ENCODE measurements around the gene CDK5RAP2.

DNA sequence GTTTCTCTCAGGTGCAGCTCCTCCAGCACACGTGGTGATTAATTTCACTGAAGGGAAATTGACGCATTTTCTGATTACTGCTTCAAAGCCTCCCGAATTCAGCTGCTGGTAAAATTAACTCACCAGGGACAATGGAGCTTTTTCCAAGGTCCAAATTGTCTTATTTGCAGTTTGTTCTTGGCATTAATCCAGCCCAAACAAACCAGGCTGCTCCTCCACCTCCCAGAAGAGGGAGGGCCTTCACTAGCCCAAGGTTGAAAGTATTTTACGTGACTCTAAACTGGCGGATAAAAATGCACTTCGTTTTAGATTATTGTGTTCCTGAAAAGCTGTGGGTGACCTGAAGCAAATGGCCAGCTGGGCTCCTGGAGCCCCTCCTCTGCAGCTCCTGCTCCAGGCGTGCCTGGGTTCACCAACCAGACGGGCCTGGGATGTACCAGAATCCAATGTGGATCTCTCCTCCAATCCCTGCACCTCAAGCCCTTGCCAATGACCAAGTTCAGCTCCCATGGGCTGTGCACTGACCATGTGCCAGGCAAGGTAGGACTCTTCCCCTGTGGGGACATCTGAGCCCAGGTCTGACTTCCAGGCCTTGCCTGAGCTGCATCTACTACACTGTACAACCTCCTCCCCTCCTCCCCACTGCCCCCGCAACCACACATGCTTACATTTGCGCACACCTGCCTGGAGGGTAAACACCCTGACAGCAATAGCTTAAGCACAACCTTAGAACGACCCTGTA lies 193.4 kb downstream of the CDK5RAP2 start:
- TF ChIP-seq, protein P1, sequence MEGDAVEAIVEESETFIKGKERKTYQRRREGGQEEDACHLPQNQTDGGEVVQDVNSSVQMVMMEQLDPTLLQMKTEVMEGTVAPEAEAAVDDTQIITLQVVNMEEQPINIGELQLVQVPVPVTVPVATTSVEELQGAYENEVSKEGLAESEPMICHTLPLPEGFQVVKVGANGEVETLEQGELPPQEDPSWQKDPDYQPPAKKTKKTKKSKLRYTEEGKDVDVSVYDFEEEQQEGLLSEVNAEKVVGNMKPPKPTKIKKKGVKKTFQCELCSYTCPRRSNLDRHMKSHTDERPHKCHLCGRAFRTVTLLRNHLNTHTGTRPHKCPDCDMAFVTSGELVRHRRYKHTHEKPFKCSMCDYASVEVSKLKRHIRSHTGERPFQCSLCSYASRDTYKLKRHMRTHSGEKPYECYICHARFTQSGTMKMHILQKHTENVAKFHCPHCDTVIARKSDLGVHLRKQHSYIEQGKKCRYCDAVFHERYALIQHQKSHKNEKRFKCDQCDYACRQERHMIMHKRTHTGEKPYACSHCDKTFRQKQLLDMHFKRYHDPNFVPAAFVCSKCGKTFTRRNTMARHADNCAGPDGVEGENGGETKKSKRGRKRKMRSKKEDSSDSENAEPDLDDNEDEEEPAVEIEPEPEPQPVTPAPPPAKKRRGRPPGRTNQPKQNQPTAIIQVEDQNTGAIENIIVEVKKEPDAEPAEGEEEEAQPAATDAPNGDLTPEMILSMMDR (optimal IDR thresholded peaks at IDR 0.05 in 1 of 3, IDR thresholded peaks at IDR 0.05 in 1 of 3, conservative IDR thresholded peaks at IDR 0.05 in 1 of 3; ENCODE audit: extremely low read depth in 1 of 3, insufficient read depth in 2 of 3, low read length in 3 of 3), result no peak
- no peak for TF ChIP-seq EZH2 (IDR thresholded peaks at IDR 0.05; ENCODE audit: low read length)
